Neural crest cell (in vitro differentiated cells): ENCODE data around the gene APOC4. TPM values are rescaled to one million over a fixed set of nuclear protein-coding genes. Genes with fewer than 3 reads are reported as not detected.

Experiments
- DNase-seq: peaks from one replicate; pipeline ENCODE4 v3.0.0; 2021; ENCODE audit warnings: low read depth, mixed read lengths, low spot score
- H3K27ac Mint-ChIP-seq: one replicate; pipeline ENCODE4 v1.8.0; 2021; ENCODE audit warnings: mild to moderate bottlenecking, mixed read lengths; ENCODE audit not compliant: unreplicated experiment
- H3K27me3 Mint-ChIP-seq: 2 replicates; pipeline ENCODE4 v1.8.0; 2021; ENCODE audit warnings: low read depth, mild to moderate bottlenecking, mixed read lengths
- H3K36me3 Mint-ChIP-seq: 2 replicates; pipeline ENCODE4 v1.8.0; 2021; ENCODE audit warnings: low read depth, mild to moderate bottlenecking, mixed read lengths
- H3K4me1 Mint-ChIP-seq: 2 replicates; pipeline ENCODE4 v1.8.0; 2021; ENCODE audit warnings: mixed read lengths
- H3K4me3 Mint-ChIP-seq: one replicate; pipeline ENCODE4 v1.8.0; 2021; ENCODE audit warnings: mild to moderate bottlenecking, mixed read lengths
- H3K9me3 Mint-ChIP-seq: 2 replicates; pipeline ENCODE4 v1.8.0; 2021; ENCODE audit warnings: mixed read lengths
- CTCF ChIP-seq: fragments of 200-600 bp; sonication (generic); conservative IDR thresholded peaks from 2 replicates; pipeline ENCODE4 v1.5.0; 2021; ENCODE audit warnings: antibody characterized with exemption, mild to moderate bottlenecking
- total RNA-seq: library from RNA; stranded (reverse); gene quantifications from 2 replicates; pipeline ENCODE4 v1.2.1, GENCODE V29; 2021

Gene APOC4
- total RNA-seq, 1 donor from 2014 or later, result not detected

- Mint-ChIP-seq H3K36me3 (no peaks in the 10 kb centered on the region), H3K27ac (peak within 1 kb of the TSS; percentile 100), H3K4me3 (peak within 1 kb of the TSS; percentile 97), H3K27me3 (peaks cover 2% of the 10 kb centered on the region), H3K4me1 (peaks cover 41% of the 10 kb centered on the region), H3K9me3 (no peaks in the 10 kb centered on the region)
- DNase-seq, result peak; percentile 94
- TF ChIP-seq CTCF, result no peak
Measured at GRCh38 chr19:44954649-44955504, 12.8 kb downstream of the APOC4 start, which contains the start of gene CLPTM1. CLPTM1 (plus strand) TSS chr19:44955380; CDS start chr19:44955396, 16 bp downstream.

- TF ChIP-seq CTCF, result no peak
- DNase-seq, result no peak
- no peaks in the 10 kb centered on the region for H3K36me3 Mint-ChIP-seq
- H3K4me1 Mint-ChIP-seq, result peaks cover 41% of the 10 kb centered on the region
- no peaks in the 10 kb centered on the region for H3K9me3 Mint-ChIP-seq
- H3K27ac Mint-ChIP-seq, result peak overlapping the region; percentile 97
- H3K4me3 Mint-ChIP-seq, result peak overlapping the region; percentile 97
- H3K27me3 Mint-ChIP-seq, result peaks cover 2% of the 10 kb centered on the region
Measured at GRCh38 chr19:44955505-44956439, 13.7 kb downstream of the APOC4 start.

GRCh38 chr19:44957526-44957925 is 15.5 kb downstream of the APOC4 start:
- Mint-ChIP-seq H3K4me1 (peaks cover 36% of the 10 kb centered on the region), H3K9me3 (no peaks in the 10 kb centered on the region), H3K4me3 (peak overlapping the region; percentile 97), H3K27ac (no peak overlapping the region), H3K27me3 (peaks cover 2% of the 10 kb centered on the region), H3K36me3 (no peaks in the 10 kb centered on the region)
- no peak for DNase-seq
- no peak for TF ChIP-seq CTCF

- Mint-ChIP-seq H3K27me3 (peaks cover 2% of the 10 kb centered on the region), H3K4me3 (peak overlapping the region; percentile 97), H3K9me3 (no peaks in the 10 kb centered on the region), H3K27ac (no peak overlapping the region), H3K36me3 (no peaks in the 10 kb centered on the region), H3K4me1 (peaks cover 36% of the 10 kb centered on the region)
- no peak for TF ChIP-seq CTCF
- no peak for DNase-seq
Measured at GRCh38 chr19:44958090-44958489, 16.1 kb downstream of the APOC4 start.

- Mint-ChIP-seq H3K27me3 (peaks cover 2% of the 10 kb centered on the region), H3K27ac (no peak overlapping the region), H3K9me3 (no peaks in the 10 kb centered on the region), H3K36me3 (no peaks in the 10 kb centered on the region), H3K4me3 (peak overlapping the region; percentile 58), H3K4me1 (peaks cover 27% of the 10 kb centered on the region)
- DNase-seq, result no peak
- TF ChIP-seq CTCF, result no peak
Measured at GRCh38 chr19:44959691-44960090, 17.7 kb downstream of the APOC4 start.
